ENCODE results near the gene MCC.

DNA sequence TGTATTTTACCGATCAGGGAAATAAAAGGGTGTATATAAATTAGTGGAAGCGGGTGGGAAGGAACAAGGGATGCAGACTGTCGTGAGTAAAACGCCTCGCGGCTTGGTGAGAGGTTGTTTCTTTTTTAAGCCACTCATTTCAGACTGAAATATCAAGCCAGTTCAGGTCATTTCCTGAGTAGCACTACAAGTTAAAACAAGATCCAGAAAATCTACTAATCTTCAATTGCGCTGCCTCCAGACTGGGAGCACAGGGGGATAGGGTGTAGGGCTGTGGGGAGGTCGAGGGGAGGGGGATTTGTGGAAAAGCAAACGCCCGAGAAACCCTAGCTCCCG is 194.3 kb downstream of the MCC start:
- TF ChIP-seq POLR2A (IDR thresholded peaks at IDR 0.05), result no peak
- TF ChIP-seq, protein P1, sequence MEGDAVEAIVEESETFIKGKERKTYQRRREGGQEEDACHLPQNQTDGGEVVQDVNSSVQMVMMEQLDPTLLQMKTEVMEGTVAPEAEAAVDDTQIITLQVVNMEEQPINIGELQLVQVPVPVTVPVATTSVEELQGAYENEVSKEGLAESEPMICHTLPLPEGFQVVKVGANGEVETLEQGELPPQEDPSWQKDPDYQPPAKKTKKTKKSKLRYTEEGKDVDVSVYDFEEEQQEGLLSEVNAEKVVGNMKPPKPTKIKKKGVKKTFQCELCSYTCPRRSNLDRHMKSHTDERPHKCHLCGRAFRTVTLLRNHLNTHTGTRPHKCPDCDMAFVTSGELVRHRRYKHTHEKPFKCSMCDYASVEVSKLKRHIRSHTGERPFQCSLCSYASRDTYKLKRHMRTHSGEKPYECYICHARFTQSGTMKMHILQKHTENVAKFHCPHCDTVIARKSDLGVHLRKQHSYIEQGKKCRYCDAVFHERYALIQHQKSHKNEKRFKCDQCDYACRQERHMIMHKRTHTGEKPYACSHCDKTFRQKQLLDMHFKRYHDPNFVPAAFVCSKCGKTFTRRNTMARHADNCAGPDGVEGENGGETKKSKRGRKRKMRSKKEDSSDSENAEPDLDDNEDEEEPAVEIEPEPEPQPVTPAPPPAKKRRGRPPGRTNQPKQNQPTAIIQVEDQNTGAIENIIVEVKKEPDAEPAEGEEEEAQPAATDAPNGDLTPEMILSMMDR (IDR thresholded peaks at IDR 0.05), result no peak

Measured in uterus (tissue), 2 donors.